Upper lobe of right lung (tissue), 1 donor: ENCODE measurements around the gene SDK2. TPM values are rescaled to one million over a fixed set of nuclear protein-coding genes. Genes with fewer than 3 reads are reported as not detected.

Experiments
- ATAC-seq: fragments of 200-7000 bp; cut with Tn5 transposase; one replicate; pipeline ENCODE4 v1.9.1; 2020; ENCODE audit warnings: mild to moderate bottlenecking, moderate library complexity
- DNase-seq: peaks from one replicate; pipeline ENCODE4 v3.0.0-alpha.2; 2020
- H3K27ac ChIP-seq: fragments of 200-600 bp; one replicate; pipeline ENCODE4 v1.8.0; 2022
- H3K27me3 ChIP-seq: fragments of 200-600 bp; one replicate; pipeline ENCODE4 v1.8.0; 2022; ENCODE audit warnings: mild to moderate bottlenecking
- H3K36me3 ChIP-seq: fragments of 200-600 bp; one replicate; pipeline ENCODE4 v1.8.0; 2022
- H3K4me1 ChIP-seq: fragments of 200-600 bp; one replicate; pipeline ENCODE4 v1.8.0; 2022
- H3K4me3 ChIP-seq: fragments of 200-600 bp; one replicate; pipeline ENCODE4 v1.8.0; 2022; ENCODE audit warnings: mild to moderate bottlenecking
- H3K9me3 ChIP-seq: fragments of 200-600 bp; one replicate; pipeline ENCODE4 v1.8.0; 2022
- CTCF ChIP-seq: fragments of 200-600 bp; IDR thresholded peaks from one replicate; pipeline ENCODE4 v1.8.0; 2022; ENCODE audit warnings: antibody characterized with exemption
- intact Hi-C: fragments of 100-400 bp; cut with DNase I; formaldehyde crosslinking; loops from one replicate; pipeline ENCODE4 v1.11.0; 2022
- total RNA-seq: library from RNA; stranded (reverse); fragmentation: NEBNext Ultra II Directional; extraction: Animal tissue kit (Norgen Biotek cat#: 25700); gene quantifications from one replicate; pipeline ENCODE4 v1.2.1, GENCODE V29; 2021
- donor health status: DM: no; HTN: yes; CAD: no; lungs with severe emphysema.

The SDK2 gene
- total RNA-seq, 1 donor from 2014 or later: 2.3 TPM

- Histone ChIP-seq H3K36me3 (no peaks in the 10 kb centered on the region), H3K9me3 (no peaks in the 10 kb centered on the region), H3K27ac (no peak overlapping the region), H3K4me3 (no peak overlapping the region), H3K27me3 (no peaks in the 10 kb centered on the region), H3K4me1 (no peaks in the 10 kb centered on the region)
- intact Hi-C loops: no loop called here
- no peak for TF ChIP-seq CTCF
- DNase-seq: no peak
- ATAC-seq: peak; percentile 4
Measured at GRCh38 chr17:73394512-73395450, 249.5 kb downstream of the SDK2 start.

- no peak for ATAC-seq
- H3K36me3 ChIP-seq: no peaks in the 10 kb centered on the region
- TF ChIP-seq CTCF: no peak
- H3K4me3 ChIP-seq: no peak overlapping the region
- no peaks in the 10 kb centered on the region for H3K4me1 ChIP-seq
- no peak overlapping the region for H3K27ac ChIP-seq
- intact Hi-C loops: no loop called here
- DNase-seq: no peak
- no peaks in the 10 kb centered on the region for H3K9me3 ChIP-seq
- no peaks in the 10 kb centered on the region for H3K27me3 ChIP-seq
Measured at GRCh38 chr17:73393962-73394361, 250.3 kb downstream of the SDK2 start.

GRCh38 chr17:73393381-73393780 lies 250.9 kb downstream of the SDK2 start:
- Histone ChIP-seq H3K4me3 (no peak overlapping the region), H3K36me3 (no peaks in the 10 kb centered on the region), H3K9me3 (no peaks in the 10 kb centered on the region), H3K27ac (no peak overlapping the region), H3K4me1 (no peaks in the 10 kb centered on the region), H3K27me3 (no peaks in the 10 kb centered on the region)
- no peak for TF ChIP-seq CTCF
- no peak for ATAC-seq
- no peak for DNase-seq
- intact Hi-C loops: no loop called here

- no peak overlapping the region for H3K4me3 ChIP-seq
- no peaks in the 10 kb centered on the region for H3K4me1 ChIP-seq
- H3K9me3 ChIP-seq: no peaks in the 10 kb centered on the region
- no peak for TF ChIP-seq CTCF
- H3K36me3 ChIP-seq: no peaks in the 10 kb centered on the region
- intact Hi-C loops: no loop called here
- ATAC-seq (no peak), DNase-seq (no peak)
- H3K27ac ChIP-seq: no peak overlapping the region
- no peaks in the 10 kb centered on the region for H3K27me3 ChIP-seq
Measured at GRCh38 chr17:73391331-73392265, 252.6 kb downstream of the SDK2 start.

- Histone ChIP-seq H3K27me3 (no peaks in the 10 kb centered on the region), H3K4me1 (no peaks in the 10 kb centered on the region), H3K36me3 (no peaks in the 10 kb centered on the region), H3K27ac (no peak overlapping the region), H3K9me3 (no peaks in the 10 kb centered on the region), H3K4me3 (no peak overlapping the region)
- DNase-seq: no peak
- TF ChIP-seq CTCF: no peak
- no peak for ATAC-seq
- intact Hi-C loops: no loop called here
Measured at GRCh38 chr17:73390851-73391250, 253.4 kb downstream of the SDK2 start.
